GM12878 (cell line): ENCODE results near the gene HS6ST3. TPM values are rescaled to one million over a fixed set of nuclear protein-coding genes. Genes with fewer than 3 reads are reported as not detected.

ENCODE experiments used
- ATAC-seq: fragments of 200-7000 bp; cut with Tn5 transposase; 3 replicates; pipeline ENCODE4 v1.9.1; 2020; ENCODE audit warnings: mild to moderate bottlenecking, moderate library complexity
- BruUV-seq: library from RNA; stranded (reverse); fragments of 400-500 nt; replicated peaks from 2 replicates; lab custom pipeline; 2021; lab: Mats Ljungman, UMichigan
- CTCF ChIA-PET: fragments of 300-600 bp; sonication (Branson Sonifier 250); formaldehyde crosslinking; extraction: SDS; loops from one replicate; lab custom pipeline; 2021; ENCODE audit warnings: inconsistent platforms; lab: Yijun Ruan, JAX
- POLR2A ChIA-PET: fragments of 350-600 bp; formaldehyde crosslinking; extraction: SDS; loops from one replicate; lab custom pipeline; 2021; ENCODE audit warnings: inconsistent platforms; lab: Charles Lee
- RAD21 ChIA-PET: fragments of 300-600 bp; sonication (Branson Sonifier 250); formaldehyde crosslinking; loops from one replicate; lab custom pipeline; 2023; ENCODE audit warnings: antibody characterized with exemption; ENCODE audit not compliant: unreplicated experiment; lab: Charles Lee
- SMC1A ChIA-PET: fragments of 300-600 bp; sonication (Branson Sonifier 250); formaldehyde crosslinking; loops from one replicate; lab custom pipeline; 2023; ENCODE audit not compliant: unreplicated experiment, uncharacterized antibody; lab: Charles Lee
- DNase-seq: peaks from one replicate; pipeline ENCODE4 v3.0.0-alpha.2; 2011; ENCODE audit warnings: low read depth, low spot score
- FAIRE-seq: peaks from 3 replicates; lab custom pipeline; 2011; peaks lifted over from hg19 to GRCh38; lab: Jason Lieb, UNC
- H2AFZ ChIP-seq: 2 replicates; pipeline ENCODE4 v1.6.0; 2011; ENCODE audit warnings: low read depth, low read length, control low read depth; ENCODE audit not compliant: control insufficient read depth
- H3K27ac ChIP-seq: 2 replicates; pipeline ENCODE4 v1.5.1; 2011; ENCODE audit warnings: control low read depth; ENCODE audit not compliant: control insufficient read depth, insufficient read depth
- H3K27me3 ChIP-seq, 2 experiments: replicated peaks in 1 of 2; 2 replicates each; pipeline versions ENCODE4 v1.6.0 to v1.6.1; 2011; ENCODE audit warnings: low read length in 1 of 2; ENCODE audit not compliant: control insufficient read depth in 2 of 2, insufficient read depth in 2 of 2
- H3K36me3 ChIP-seq, 2 experiments: 2 replicates each; pipeline ENCODE4 v1.5.1; 2011; ENCODE audit warnings: low read length in 1 of 2; ENCODE audit not compliant: control insufficient read depth in 2 of 2, insufficient read depth in 2 of 2
- H3K4me1 ChIP-seq: 2 replicates; pipeline ENCODE4 v1.6.1; 2011; ENCODE audit warnings: mild to moderate bottlenecking, low read length, moderate library complexity, mixed read lengths; ENCODE audit not compliant: control insufficient read depth, insufficient read depth
- H3K4me2 ChIP-seq: 2 replicates; pipeline ENCODE4 v1.6.0; 2011; ENCODE audit warnings: control low read depth; ENCODE audit not compliant: control insufficient read depth, insufficient read depth
- H3K4me3 ChIP-seq: fragments of 200-600 bp; sonication (generic); 2 replicates; pipeline ENCODE4 v1.5.1; 2016
- H3K79me2 ChIP-seq: 2 replicates; pipeline ENCODE4 v1.6.0; 2011; ENCODE audit warnings: low read length; ENCODE audit not compliant: control insufficient read depth, insufficient read depth
- H3K9ac ChIP-seq: 2 replicates; pipeline ENCODE4 v1.8.0; 2011; ENCODE audit warnings: low read length, control low read depth, mixed read lengths; ENCODE audit not compliant: control insufficient read depth, insufficient read depth
- H3K9me3 ChIP-seq: replicated peaks from 3 replicates; pipeline ENCODE4 v1.5.1; 2011; ENCODE audit warnings: mild to moderate bottlenecking, low read length; ENCODE audit not compliant: control insufficient read depth, insufficient read depth
- H4K20me1 ChIP-seq: 2 replicates; pipeline ENCODE4 v1.6.0; 2011; ENCODE audit not compliant: control insufficient read depth, insufficient read depth
- BCL11A ChIP-seq: IDR thresholded peaks from 2 replicates; pipeline ENCODE4 v1.6.1; 2011; ENCODE audit warnings: low read depth, low read length
- EP300 ChIP-seq, 2 experiments: fragments of 150-350 bp in 1 of 2; IDR thresholded peaks; 2 replicates each; pipeline ENCODE4 v1.6.1; 2011 to 2012; ENCODE audit warnings: low read depth in 2 of 2, low read length in 2 of 2, borderline replicate concordance in 1 of 2, improper control_type of control experiment in 1 of 2, inconsistent platforms in 1 of 2; ENCODE audit not compliant: control insufficient read depth in 1 of 2
- ETV6 ChIP-seq, 2 experiments: fragments of 450-650 bp in 1 of 2; IDR thresholded peaks in 1 of 2; conservative IDR thresholded peaks in 1 of 2; 2 replicates each; pipeline ENCODE4 v1.6.1; 2014; ENCODE audit warnings: antibody characterized with exemption in 1 of 2, borderline replicate concordance in 1 of 2, low read depth in 1 of 2, mild to moderate bottlenecking in 1 of 2, moderate library complexity in 1 of 2
- FOXM1 ChIP-seq: IDR thresholded peaks from 2 replicates; pipeline ENCODE4 v1.6.1; 2012; ENCODE audit warnings: low read depth, mild to moderate bottlenecking, inconsistent platforms, low read length, moderate library complexity
- NR2C1 ChIP-seq: fragments of 450-650 bp; IDR thresholded peaks from 2 replicates; pipeline ENCODE4 v1.6.1; 2017; ENCODE audit warnings: antibody characterized with exemption, mild to moderate bottlenecking, moderate library complexity
- PAX5 ChIP-seq: IDR thresholded peaks from 2 replicates; pipeline ENCODE4 v1.6.1; 2011; ENCODE audit warnings: low read depth, low read length, borderline replicate concordance
- WGBS: methylation state at CpG from one replicate; pipeline ENCODE4 v1.1.6; 2016; ENCODE audit warnings: low lambda C conversion rate; ENCODE audit not compliant: insufficient replicate concordance, insufficient coverage; ENCODE audit errors: missing lambda C conversion rate; 5-methylcytosine and 5-hydroxymethylcytosine counted together
- in situ Hi-C: fragments of 300-500 bp; cut with MboI; formaldehyde crosslinking; loops from 9 replicates; pipeline ENCODE4 v1.14.3; 2018; ENCODE audit warnings: mixed read lengths
- intact Hi-C: fragments of 100-400 bp; cut with micrococcal nuclease; formaldehyde crosslinking; loops from one replicate; pipeline ENCODE4 v1.14.2; 2022; ENCODE audit not compliant: unreplicated experiment
- polyA plus RNA-seq, 11 experiments: library from polyadenylated mRNA; depleted of rRNA in 4 of 11; unstranded in 6 of 11; stranded (reverse) in 5 of 11; fragments of >200 nt; fragmentation: Nextera tagmentation in 4 of 11; fragmentation: Illumina TruSeq in 1 of 11; extraction: Ambion mirVana in 4 of 11; extraction: Trizol in 1 of 11; gene quantifications; 1 replicate in 1 of 11; 2 replicates in 10 of 11; pipeline versions ENCODE4 v1.2.1 to v1.2.3, GENCODE V29; 2011 to 2016; ENCODE audit warnings: inconsistent platforms in 2 of 11, missing spikeins in 2 of 11, low read depth in 1 of 11
- total RNA-seq, 4 experiments: library from RNA; depleted of rRNA in 3 of 4; stranded (reverse); fragments of >200 nt in 3 of 4; fragmentation: Illumina TruSeq in 1 of 4; extraction: Trizol in 1 of 4; gene quantifications; 2 replicates each; pipeline versions ENCODE4 v1.2.1 to v1.2.3, GENCODE V29; 2013 to 2021
- TF ChIP-seq, protein P1 (sequence below): IDR thresholded peaks from 2 replicates; pipeline ENCODE4 v1.6.1; 2012; ENCODE audit warnings: low read depth, low read length, improper control_type of control experiment

Gene HS6ST3
- total and polyA plus RNA-seq, 10 of the 15 experiments (the other 5 are each of a cell fraction or from before 2014, with no cell fraction given): under 0.01 to 2.9 TPM; not detected in 8

DNA sequence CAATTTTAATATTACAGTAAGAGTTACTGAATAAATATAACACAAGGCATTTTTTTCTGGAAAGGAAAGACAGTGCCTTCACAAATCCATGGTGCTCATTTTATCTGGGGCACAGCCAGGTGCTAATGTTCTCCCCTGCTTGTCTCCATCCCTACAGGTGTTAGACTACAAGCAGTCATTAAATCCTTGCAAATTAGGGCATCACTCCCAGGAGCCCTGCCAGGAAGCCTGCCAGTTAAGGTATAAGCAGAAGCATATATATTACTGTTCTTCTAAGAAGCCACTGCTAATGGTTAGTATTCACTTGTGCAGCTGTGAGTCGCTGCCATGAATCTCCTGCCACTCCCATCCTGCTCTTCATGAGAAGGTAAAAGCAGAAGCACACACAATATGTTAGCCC is 754.7 kb downstream of the HS6ST3 start (continued):
- TF ChIP-seq ETV6 (conservative IDR thresholded peaks at IDR 0.05 in 1 of 2, IDR thresholded peaks at IDR 0.05 in 1 of 2; ENCODE audit: borderline replicate concordance in 1 of 2, low read depth in 1 of 2) (no peak), FOXM1 (no peak), NR2C1 (no peak)
- TF ChIP-seq, all 136 proteins: peak for 0

DNA sequence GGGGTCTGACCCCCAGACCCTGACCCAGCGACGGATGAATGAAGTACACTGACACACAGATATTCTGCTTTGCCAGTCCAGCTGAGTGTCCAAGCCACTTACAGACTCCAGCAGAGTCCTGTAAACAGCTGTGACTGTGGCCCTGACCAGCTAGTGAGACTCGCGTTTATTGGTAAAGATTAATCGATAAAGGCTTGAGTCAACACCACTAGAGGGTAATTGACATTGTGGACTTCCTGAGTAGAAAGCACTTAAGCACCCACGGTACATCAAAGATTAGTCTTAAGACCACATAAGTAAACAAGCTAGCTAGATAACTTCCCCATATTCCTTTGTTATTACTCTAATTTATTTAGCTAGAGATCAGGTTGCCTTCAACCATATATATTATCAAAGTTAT is 758.4 kb downstream of the HS6ST3 start:
- no peaks in the 10 kb centered on the region for H3K4me1 ChIP-seq
- ChIA-PET CTCF (no interaction called here), SMC1A (no interaction called here), POLR2A (no interaction called here), RAD21 (no interaction called here)
- no peaks in the 10 kb centered on the region for H3K36me3 ChIP-seq
- no peak for DNase-seq
- no peaks in the 10 kb centered on the region for H3K27me3 ChIP-seq
- ATAC-seq: no peak
- no TSS peak for BruUV-seq
- TF ChIP-seq, protein P1, sequence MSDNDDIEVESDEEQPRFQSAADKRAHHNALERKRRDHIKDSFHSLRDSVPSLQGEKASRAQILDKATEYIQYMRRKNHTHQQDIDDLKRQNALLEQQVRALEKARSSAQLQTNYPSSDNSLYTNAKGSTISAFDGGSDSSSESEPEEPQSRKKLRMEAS: no peak
- TF ChIP-seq BCL11A: no peak
- no peak for TF ChIP-seq EP300 (IDR thresholded peaks at IDR 0.05; ENCODE audit: borderline replicate concordance in 1 of 2, control insufficient read depth in 1 of 2, low read depth in 2 of 2, low read length in 2 of 2)
- TF ChIP-seq PAX5: no peak
- WGBS: 72% methylated on average over 6 of the region's 6 CpGs
- H4K20me1 ChIP-seq: no peaks in the 10 kb centered on the region
- H2AFZ ChIP-seq: no peak overlapping the region
- H3K9ac ChIP-seq: no peak overlapping the region
- no peak overlapping the region for H3K27ac ChIP-seq
- intact Hi-C loops: no loop called here
- FAIRE-seq: no peak
- H3K9me3 ChIP-seq: no peaks in the 10 kb centered on the region
- in situ Hi-C loops: no loop called here
- H3K4me2 ChIP-seq: no peak overlapping the region
- no peaks in the 10 kb centered on the region for H3K79me2 ChIP-seq
- H3K4me3 ChIP-seq: no peak overlapping the region
